Measurements from ENCODE around the gene TPH2.
A peak's percentile ranks its signal among the peaks of the same experiment; 100 is the strongest.

Gene TPH2

DNA sequence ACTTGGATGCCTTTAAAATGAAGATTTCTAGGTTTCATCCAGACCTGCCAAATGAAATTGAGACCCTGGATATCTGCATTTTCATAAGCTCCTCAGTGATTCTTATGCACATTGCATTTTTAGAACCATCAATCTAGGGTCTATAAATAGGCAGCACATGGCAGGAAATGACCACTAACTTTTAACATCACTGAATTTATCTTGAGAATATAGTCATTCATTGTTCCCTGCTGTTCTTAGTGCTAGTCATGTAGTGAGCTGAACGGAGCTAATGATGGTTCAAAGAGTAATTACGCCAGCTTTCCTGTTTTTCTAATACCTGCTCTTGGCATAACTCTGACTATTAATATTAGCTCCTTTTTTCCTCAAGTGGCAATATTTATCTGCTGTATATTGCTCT, 91.6 kb downstream of the TPH2 start:
- intact Hi-C loops (cut with DNase I), result no loop called here
- no peak for DNase-seq

DNA sequence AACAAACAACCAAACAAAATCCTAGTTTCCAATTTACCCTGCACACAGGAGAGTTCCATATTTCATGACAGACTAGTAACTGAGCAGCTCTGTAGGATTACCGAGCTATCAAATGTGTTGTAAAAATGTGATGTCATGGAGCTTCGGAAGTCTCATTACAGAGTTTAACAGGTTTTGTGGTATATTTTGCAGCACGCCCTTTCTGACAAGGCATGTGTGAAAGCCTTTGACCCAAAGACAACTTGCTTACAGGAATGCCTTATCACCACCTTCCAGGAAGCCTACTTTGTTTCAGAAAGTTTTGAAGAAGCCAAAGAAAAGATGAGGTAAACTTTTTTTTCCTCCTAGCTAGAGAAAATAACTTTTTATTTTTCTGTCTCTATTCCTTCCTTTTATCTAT, 92.4 kb downstream of the TPH2 start:
- intact Hi-C loops (cut with DNase I), result no loop called here

GRCh38 chr12:72033991-72034390, 95.3 kb downstream of the TPH2 start:
- intact Hi-C loops (cut with DNase I), result no loop called here
- no peak for DNase-seq

More for the DNA sequence above, 92.4 kb downstream of the TPH2 start:
- no peak for DNase-seq

DNA sequence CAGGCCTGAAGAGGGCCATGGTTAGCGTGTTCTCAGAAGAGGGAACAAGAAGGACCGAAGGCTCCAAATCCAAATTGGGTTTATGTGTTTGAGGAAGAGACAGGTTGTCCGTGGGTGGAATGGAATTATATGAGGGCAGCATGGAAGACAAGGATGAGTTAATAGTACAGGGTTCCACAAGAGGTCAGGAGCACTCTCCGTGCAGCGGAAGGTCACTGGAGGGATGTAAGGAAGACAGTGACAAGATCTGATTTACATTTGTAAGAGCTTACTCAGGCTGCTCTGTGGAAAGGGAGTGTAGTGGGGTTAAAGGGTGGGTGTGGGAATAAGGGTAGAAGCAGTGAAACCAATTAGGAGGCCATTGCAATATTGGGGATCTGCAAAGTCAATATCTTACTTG, 97.0 kb downstream of the TPH2 start:
- intact Hi-C loops (cut with DNase I), result no loop called here
- DNase-seq, result no peak

GRCh38 chr12:72036393-72036792, 97.7 kb downstream of the TPH2 start:
- DNase-seq, result no peak
- intact Hi-C loops (cut with DNase I), result no loop called here

DNA sequence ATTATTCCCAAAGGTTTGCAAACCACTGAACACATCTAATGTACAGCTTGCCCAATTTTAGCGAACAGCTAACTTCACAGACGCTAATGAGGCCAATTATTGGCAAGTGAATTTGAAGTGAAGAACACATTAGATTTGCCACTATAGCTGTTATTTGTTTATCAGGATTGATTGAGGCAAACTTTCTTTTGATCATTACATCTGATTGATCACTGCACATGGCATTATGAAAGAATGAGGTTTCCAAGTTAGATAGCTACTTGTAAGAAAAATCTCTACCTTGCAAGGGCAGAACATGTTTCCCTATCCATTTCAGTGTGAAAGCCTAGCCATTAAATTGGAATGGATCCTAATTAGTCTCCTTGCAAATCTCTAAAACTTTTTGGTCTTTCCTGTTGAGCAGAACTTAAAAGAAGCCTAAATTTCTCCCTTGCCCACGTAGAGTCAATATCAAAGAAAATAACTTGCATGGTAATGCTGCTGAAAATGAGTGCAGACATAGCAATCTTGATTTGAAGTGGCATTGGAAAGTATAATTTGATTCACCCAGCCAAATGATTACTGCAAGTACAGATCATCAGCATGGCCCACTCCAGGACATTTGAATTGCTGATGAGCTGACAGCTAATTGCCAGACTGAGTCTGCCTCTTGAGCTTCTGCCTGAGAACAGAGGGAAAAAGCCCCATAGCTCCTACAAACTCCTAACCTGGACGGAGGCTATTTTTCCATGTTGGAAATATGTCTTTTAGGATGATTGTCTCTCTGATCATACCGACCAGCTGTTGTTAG, 98.6 kb downstream of the TPH2 start:
- no peak for DNase-seq
- intact Hi-C loops (cut with DNase I), result no loop called here

DNA sequence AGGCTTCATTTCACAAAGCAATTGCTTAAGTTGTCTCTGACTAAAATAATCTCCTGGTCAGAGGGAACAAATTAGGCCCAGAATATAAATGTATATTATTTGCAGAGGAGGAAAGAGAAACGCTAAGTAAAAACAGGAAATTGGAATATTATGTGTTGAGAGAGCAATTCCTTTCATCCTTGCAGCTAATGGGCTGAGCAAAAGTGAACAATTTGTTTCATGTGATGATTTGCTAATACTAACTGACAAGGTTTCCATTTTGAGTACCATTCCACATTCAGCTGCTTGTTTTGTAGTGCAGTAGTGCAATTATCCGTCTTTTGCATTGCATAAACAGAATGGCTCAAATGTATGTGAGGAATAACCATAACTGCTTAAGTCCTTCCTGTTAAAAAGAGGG, 103.2 kb downstream of the TPH2 start:
- intact Hi-C loops (cut with DNase I), result no loop called here
- no peak for DNase-seq

GRCh38 chr12:72053604-72054003, 115.0 kb downstream of the TPH2 start:
- intact Hi-C loops (cut with DNase I), result no loop called here
- no peak for DNase-seq

DNA sequence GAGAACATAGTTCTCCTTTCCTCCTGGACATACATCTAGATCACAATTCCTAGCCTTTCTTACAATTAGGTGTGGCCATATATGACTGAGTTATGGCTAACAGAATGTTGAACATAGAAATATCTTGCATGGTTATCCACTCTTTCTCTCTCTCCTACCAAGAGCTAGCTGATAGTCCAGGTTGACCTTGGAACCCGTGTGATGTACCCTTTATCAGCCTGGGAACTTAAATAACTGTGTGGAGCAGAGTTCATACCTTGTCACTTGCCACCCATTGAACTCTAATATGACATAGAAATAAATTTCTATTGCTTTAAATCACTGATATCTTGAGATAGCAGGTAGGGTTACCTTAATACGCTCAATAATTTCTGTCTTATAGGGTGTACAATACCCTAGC, 115.9 kb downstream of the TPH2 start:
- intact Hi-C loops (cut with DNase I), result no loop called here
- DNase-seq, result no peak

DNA sequence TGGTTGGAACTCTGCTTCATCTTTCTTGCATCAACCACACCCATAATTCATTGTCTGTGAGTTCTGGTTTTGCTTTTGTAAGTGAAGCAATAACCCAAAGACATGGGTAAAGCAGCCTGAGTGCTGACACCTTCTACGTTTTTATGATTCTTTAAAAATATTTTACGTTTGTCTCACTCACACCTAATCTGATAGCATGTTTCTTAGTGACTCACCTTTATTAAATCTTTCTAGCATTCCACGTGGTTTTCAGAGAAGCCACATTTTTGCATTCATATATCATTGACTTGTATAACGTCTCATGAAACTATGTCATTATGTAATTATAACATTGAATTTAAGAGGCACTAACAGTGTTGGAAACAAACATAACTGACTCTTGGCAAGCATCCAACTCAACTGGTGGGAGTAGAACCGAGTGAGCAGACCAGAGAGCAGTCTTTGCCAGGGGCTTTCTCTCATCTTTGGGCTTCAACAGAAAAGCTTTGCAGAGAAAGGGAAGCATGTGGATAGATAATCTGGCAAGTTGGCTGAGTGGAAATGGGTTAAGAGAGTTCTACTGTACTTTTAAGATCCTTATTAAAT, 118.8 kb downstream of the TPH2 start:
- no peak for DNase-seq
- intact Hi-C loops (cut with DNase I), result no loop called here

DNA sequence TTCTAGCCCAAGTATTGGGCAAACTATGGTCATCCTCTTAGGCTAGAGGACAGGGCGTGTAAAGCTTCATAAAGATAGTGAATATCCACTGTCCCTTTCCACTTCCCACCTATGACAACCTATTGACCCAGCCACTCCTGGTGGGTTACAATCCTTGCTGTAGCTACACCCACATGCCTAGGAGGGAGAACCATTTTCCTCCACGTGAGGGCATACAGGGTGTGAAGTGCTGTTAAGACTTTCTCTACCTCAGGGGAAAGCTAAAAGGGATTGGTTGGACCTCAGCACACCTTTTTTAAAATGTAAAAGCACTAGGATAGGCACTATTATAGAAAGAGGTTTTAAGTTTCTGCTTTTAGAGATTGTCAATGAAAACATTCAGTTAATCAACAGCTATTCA, 124.4 kb downstream of the TPH2 start:
- intact Hi-C loops (cut with DNase I), result no loop called here
- DNase-seq, result no peak

- DNase-seq, result no peak
- intact Hi-C loops (cut with DNase I), result no loop called here
These were observed 132.4 kb downstream of the TPH2 start for GRCh38 chr12:72071030-72071429.

DNA sequence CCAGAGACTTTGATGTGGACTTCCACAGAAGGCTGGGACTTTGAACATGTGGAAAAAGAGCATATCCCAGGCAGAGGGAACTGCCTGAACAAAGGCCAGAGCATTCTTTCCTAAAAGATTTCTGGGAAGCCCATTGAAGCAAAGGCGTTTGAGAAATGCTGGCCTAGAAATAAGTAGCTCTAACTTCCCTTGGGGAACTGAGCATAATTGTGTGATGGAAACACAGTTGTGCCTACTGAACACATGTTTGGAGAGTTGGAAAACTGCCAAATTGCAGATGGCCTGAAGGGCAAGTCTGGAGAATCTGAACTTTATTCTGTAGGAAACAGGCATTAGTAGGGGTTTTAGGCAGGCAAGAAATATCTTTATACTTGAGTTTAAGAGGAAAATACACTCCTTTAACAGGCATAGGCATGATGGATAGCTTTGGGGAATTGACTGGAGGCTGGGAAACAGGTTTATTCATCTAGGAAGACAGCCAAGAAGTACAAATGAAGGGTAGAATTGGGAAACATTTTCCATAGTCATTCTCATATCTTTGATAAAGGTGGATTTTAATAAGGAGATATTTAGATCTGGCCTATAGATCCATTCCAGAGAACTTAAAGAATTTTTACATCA, 134.1 kb downstream of the TPH2 start:
- no peak for DNase-seq
- intact Hi-C loops (cut with DNase I), result no loop called here

- DNase-seq, result no peak
- intact Hi-C loops (cut with DNase I), result no loop called here
These were observed 135.4 kb downstream of the TPH2 start for GRCh38 chr12:72074065-72074464.

DNA sequence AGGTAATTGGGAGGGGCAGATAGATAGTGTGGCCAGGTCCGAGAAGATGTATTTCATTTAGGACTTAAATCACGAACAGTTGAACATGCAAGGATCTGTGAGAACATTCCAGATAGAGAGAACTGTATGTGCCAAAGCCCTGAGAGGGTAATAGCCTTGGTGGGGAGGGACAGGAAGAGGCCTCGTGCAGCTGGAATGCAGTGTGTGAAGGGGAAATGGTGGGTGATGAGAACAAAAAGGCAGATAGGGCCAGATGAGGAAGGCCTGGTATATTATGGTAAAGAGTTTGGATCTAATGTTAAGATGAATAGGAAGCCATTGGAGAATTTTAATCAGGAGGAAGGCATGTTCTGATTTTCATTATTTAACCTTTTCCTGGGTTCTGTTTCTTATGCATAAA, 136.3 kb downstream of the TPH2 start:
- no peak for DNase-seq
- intact Hi-C loops (cut with DNase I), result no loop called here

DNA sequence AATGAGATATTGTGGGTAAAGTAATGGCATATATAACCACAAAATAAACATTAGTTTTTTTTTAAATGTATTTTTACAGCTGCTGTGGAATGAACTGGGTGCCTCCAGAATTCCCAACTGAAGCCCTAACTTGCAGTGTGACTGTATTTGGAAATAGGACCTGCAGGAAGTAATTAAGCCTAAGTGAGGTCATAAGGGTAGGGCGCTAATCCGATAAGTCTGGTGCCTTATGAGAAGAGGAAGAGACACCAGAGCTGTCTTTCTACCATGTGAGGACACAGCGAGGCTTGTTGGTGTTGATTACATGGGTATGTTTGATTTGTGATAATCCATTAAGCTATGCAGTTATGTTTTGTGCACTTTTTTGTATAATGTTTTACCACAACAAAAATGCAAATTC, 136.8 kb downstream of the TPH2 start:
- no peak for DNase-seq
- intact Hi-C loops (cut with DNase I), result no loop called here

GRCh38 chr12:72075891-72076557, 137.4 kb downstream of the TPH2 start:
- intact Hi-C loops (cut with DNase I), result no loop called here
- DNase-seq, result peak in 2 of 10 donors; percentile 61 to 70

- no peak for DNase-seq
- intact Hi-C loops (cut with DNase I), result no loop called here
These were observed 137.9 kb downstream of the TPH2 start for GRCh38 chr12:72076558-72076915.

GRCh38 chr12:72077111-72077820, 138.6 kb downstream of the TPH2 start:
- intact Hi-C loops (cut with DNase I), result no loop called here
- no peak for DNase-seq

DNA sequence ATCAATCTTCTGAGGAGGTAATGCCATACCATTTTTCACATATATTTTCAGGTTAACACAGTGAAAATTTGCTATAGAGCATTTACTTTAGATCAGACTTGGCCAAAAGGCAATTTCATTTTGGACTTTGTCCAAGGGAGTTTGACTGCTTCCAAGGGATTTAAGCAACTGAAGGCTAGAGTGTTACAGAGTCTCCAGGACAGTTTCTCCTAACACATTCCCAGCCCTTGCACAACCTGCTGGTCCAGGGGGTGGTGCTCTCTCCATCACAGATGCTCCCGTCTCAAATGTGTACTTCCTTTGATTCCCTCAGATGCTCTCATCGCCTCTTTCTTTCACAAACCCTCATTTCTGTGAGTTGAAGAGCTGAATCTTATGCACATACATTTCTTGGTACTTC, 143.1 kb downstream of the TPH2 start:
- intact Hi-C loops (cut with DNase I), result no loop called here
- DNase-seq, result peak in 5 of 10 donors; percentile 8 to 86 (median 18)

Data from posterior cingulate gyrus (tissue), 11 donors.